HepG2 (cell line): ENCODE results near the gene SIK2. TPM values are rescaled to one million over a fixed set of nuclear protein-coding genes. Genes with fewer than 3 reads are reported as not detected.

Source experiments
- ATAC-seq: fragments of 200-7000 bp; cut with Tn5 transposase; 3 replicates; pipeline ENCODE4 v1.9.1; 2020; ENCODE audit warnings: mild to moderate bottlenecking, moderate library complexity
- BruUV-seq: library from RNA; stranded (reverse); fragments of 400-500 nt; replicated peaks from 2 replicates; lab custom pipeline; 2021; lab: Mats Ljungman, UMichigan
- CTCF ChIA-PET: fragments of 300-600 bp; formaldehyde crosslinking; extraction: SDS; loops from one replicate; lab custom pipeline; 2021; ENCODE audit warnings: low total read pairs, inconsistent platforms, low intra/inter-chr PET ratio; lab: Yijun Ruan, JAX
- POLR2A ChIA-PET: fragments of 350-600 bp; sonication (Branson Sonifier 250); formaldehyde crosslinking; loops from one replicate; lab custom pipeline; 2020; ENCODE audit warnings: antibody characterized with exemption, inconsistent platforms; lab: Yijun Ruan, JAX
- DNase-seq: peaks from one replicate; pipeline ENCODE4 v3.0.0-alpha.2; 2015; ENCODE audit warnings: low spot score
- FAIRE-seq: peaks from 3 replicates; lab custom pipeline; 2011; peaks lifted over from hg19 to GRCh38; lab: Jason Lieb, UNC
- H2AFZ ChIP-seq: one replicate; pipeline ENCODE4 v1.6.1; 2011; ENCODE audit warnings: low read length, inconsistent platforms
- H3K27ac ChIP-seq: fragments of 300-600 bp; 3 replicates; pipeline ENCODE4 v1.8.0; 2011; ENCODE audit warnings: mixed run types, mild to moderate bottlenecking, mixed read lengths, low read length, inconsistent platforms; ENCODE audit not compliant: insufficient read depth; ENCODE audit errors: extremely low read length
- H3K27me3 ChIP-seq, 2 experiments: fragments of 200-600 bp in 1 of 2; 2 replicates in 1 of 2; 3 replicates in 1 of 2; pipeline versions ENCODE4 v1.6.0 to v1.8.0; 2011; ENCODE audit warnings: low read length in 2 of 2, mild to moderate bottlenecking in 2 of 2, moderate library complexity in 2 of 2, inconsistent platforms in 1 of 2; ENCODE audit not compliant: insufficient read depth in 2 of 2, control insufficient read depth in 1 of 2
- H3K36me3 ChIP-seq, 2 experiments: fragments of 200-600 bp in 1 of 2; replicated peaks in 1 of 2; 2 replicates in 1 of 2; 3 replicates in 1 of 2; pipeline versions ENCODE4 v1.5.1 to v1.8.0; 2011; ENCODE audit warnings: low read length in 2 of 2, inconsistent platforms in 1 of 2; ENCODE audit not compliant: insufficient read depth in 2 of 2, control insufficient read depth in 1 of 2
- H3K4me1 ChIP-seq: 2 replicates; pipeline ENCODE4 v1.5.1; 2012; ENCODE audit warnings: low read length, inconsistent platforms; ENCODE audit not compliant: insufficient read depth
- H3K4me2 ChIP-seq: 2 replicates; pipeline ENCODE4 v1.6.0; 2011; ENCODE audit warnings: low read depth, low read length, inconsistent platforms
- H3K4me3 ChIP-seq, 3 experiments: fragments of 200-600 bp in 1 of 3; sonication (generic), shearing (Covaris generic) in 1 of 3; replicated peaks in 1 of 3; 2 replicates each; pipeline ENCODE4 v1.5.1; 2011 to 2016; ENCODE audit warnings: low read length in 3 of 3, inconsistent platforms in 2 of 3, low read depth in 2 of 3, mild to moderate bottlenecking in 2 of 3, control low read depth in 1 of 3, mixed read lengths in 1 of 3; ENCODE audit not compliant: insufficient read depth in 1 of 3
- H3K79me2 ChIP-seq: one replicate; pipeline ENCODE4 v1.6.1; 2011; ENCODE audit warnings: low read length, inconsistent platforms; ENCODE audit not compliant: insufficient read depth
- H3K9ac ChIP-seq: 2 replicates; pipeline ENCODE4 v1.6.0; 2011; ENCODE audit warnings: mild to moderate bottlenecking, low read depth, low read length, inconsistent platforms; ENCODE audit not compliant: insufficient read depth
- H3K9me3 ChIP-seq: 2 replicates; pipeline ENCODE4 v1.5.1; 2012; ENCODE audit warnings: mild to moderate bottlenecking, low read length
- H4K20me1 ChIP-seq: 2 replicates; pipeline ENCODE4 v1.6.0; 2011; ENCODE audit warnings: inconsistent platforms, mild to moderate bottlenecking, low read length, moderate library complexity; ENCODE audit not compliant: insufficient read depth
- FOXA1 ChIP-seq, 2 experiments: fragments of 450-650 bp in 1 of 2; sonication (generic) in 1 of 2; formaldehyde crosslinking in 1 of 2; IDR thresholded peaks; 2 replicates each; pipeline versions ENCODE4 v1.4.0 to v1.6.1; 2016 to 2020; ENCODE audit warnings: missing genetic modification reagents in 1 of 2
- HOMEZ ChIP-seq: IDR thresholded peaks from 2 replicates; pipeline ENCODE4 v1.6.1; 2016; ENCODE audit warnings: low read depth
- POLR2AphosphoS2 ChIP-seq: IDR thresholded peaks from 2 replicates; pipeline ENCODE4 v1.6.1; 2011; ENCODE audit warnings: low read depth, low read length, improper control_type of control experiment
- RFX1 ChIP-seq: fragments of 450-650 bp; IDR thresholded peaks from 2 replicates; pipeline ENCODE4 v1.6.1; 2017
- SKI ChIP-seq: fragments of 450-650 bp; IDR thresholded peaks from one replicate; pipeline ENCODE4 v1.6.1; 2018; ENCODE audit warnings: mild to moderate bottlenecking; ENCODE audit not compliant: partially characterized antibody
- SP1 ChIP-seq, 2 experiments: fragments of 450-650 bp in 1 of 2; sonication (generic) in 1 of 2; formaldehyde crosslinking in 1 of 2; IDR thresholded peaks; 2 replicates each; pipeline versions ENCODE4 v1.4.0 to v1.6.1; 2016 to 2020; ENCODE audit warnings: missing genetic modification reagents in 1 of 2
- ZBTB20 ChIP-seq: sonication (generic); formaldehyde crosslinking; IDR thresholded peaks from 2 replicates; pipeline ENCODE4 v1.8.1; 2023; ENCODE audit warnings: missing genetic modification reagents, low read depth, mild to moderate bottlenecking, borderline replicate concordance
- ZNF609 ChIP-seq: sonication (generic); formaldehyde crosslinking; IDR thresholded peaks from 2 replicates; pipeline ENCODE4 v1.4.0; 2020; ENCODE audit warnings: mild to moderate bottlenecking, missing genetic modification reagents, borderline replicate concordance
- ZNF7 ChIP-seq: IDR thresholded peaks from 2 replicates; pipeline ENCODE4 v1.6.1; 2016; ENCODE audit warnings: missing biosample characterization, missing genetic modification reagents
- WGBS: methylation state at CpG from one replicate; pipeline ENCODE4 v1.1.6; 2017; ENCODE audit warnings: low lambda C conversion rate; 5-methylcytosine and 5-hydroxymethylcytosine counted together
- in situ Hi-C: cut with HindIII; loops from 2 replicates; pipeline ENCODE4 v1.10.0; 2017; ENCODE audit warnings: low pct_unique_long_range_greater_than_20kb; ENCODE audit not compliant: extremely low pct_ligation_motif_present
- intact Hi-C: fragments of 100-400 bp; cut with micrococcal nuclease; formaldehyde crosslinking; loops from one replicate; pipeline ENCODE4 v1.10.0; 2022; ENCODE audit not compliant: unreplicated experiment
- polyA plus RNA-seq, 8 experiments: library from polyadenylated mRNA; depleted of rRNA in 3 of 8; stranded (reverse) in 7 of 8; unstranded in 1 of 8; fragments of >200 nt; fragmentation: Illumina TruSeq in 4 of 8; extraction: Trizol in 4 of 8; gene quantifications; 2 replicates each; pipeline versions ENCODE4 v1.2.1 to v1.2.3, GENCODE V29; 2011 to 2016; ENCODE audit warnings: low read depth in 4 of 8, missing spikeins in 1 of 8, mixed read lengths in 1 of 8; ENCODE audit not compliant: insufficient read depth in 1 of 8
- total RNA-seq, 5 experiments: library from RNA; depleted of rRNA; stranded (reverse); fragments of >200 nt; fragmentation: Illumina TruSeq; extraction: Trizol; gene quantifications; 2 replicates each; pipeline ENCODE4 v1.2.3, GENCODE V29; 2016; ENCODE audit warnings: low read depth in 1 of 5

SIK2 gene
- total and polyA plus RNA-seq, 2 of the 13 experiments (the other 11 are each of a cell fraction or from before 2014, with no cell fraction given): 8.1 to 15.4 TPM

GRCh38 chr11:111639226-111639925 lies 37.1 kb downstream of the SIK2 start (continued):
- TF ChIP-seq ZNF609 (no peak), SP1 (IDR thresholded peaks at IDR 0.05) (no peak), SP1 (CRISPR knock-in tag; IDR thresholded peaks at IDR 0.05) (no peak), RFX1 (no peak), SKI (no peak)

- Histone ChIP-seq H3K79me2 (no peaks in the 10 kb centered on the region), H3K36me3 (peaks cover 1 to 19% of the 10 kb centered on the region in 2 experiments; a peak in 3 of 5 replicates), H3K9ac (no peak overlapping the region), H2AFZ (no peak overlapping the region), H3K4me2 (no peak overlapping the region), H3K27me3 (no peaks in the 10 kb centered on the region), H3K4me3 (no peak overlapping the region), H3K27ac (no peak overlapping the region), H3K4me1 (no peaks in the 10 kb centered on the region), H4K20me1 (0 out of 2 replicates have a peak, but pooled peaks cover 3% of the 10 kb centered on the region), H3K9me3 (no peaks in the 10 kb centered on the region)
- in situ Hi-C loops (no loop called here), intact Hi-C loops (no loop called here)
- ATAC-seq (no peak), DNase-seq (no peak), FAIRE-seq (no peak)
- ChIA-PET CTCF (no interaction called here), POLR2A (interaction anchor here (0.5 to 0.6 kb wide), 2 partner anchors 13 to 69 kb away, joined by 3 read pairs; no protein-coding TSS in a partner anchor)
- 94% methylated on average over 2 of the region's 2 CpGs for WGBS
- no TSS peak for BruUV-seq
- TF ChIP-seq FOXA1 (IDR thresholded peaks at IDR 0.05) (peak; percentile 92), FOXA1 (CRISPR knock-in tag; IDR thresholded peaks at IDR 0.05) (no peak), ZNF7 (CRISPR knock-in tag) (no peak), HOMEZ (no peak), POLR2AphosphoS2 (no peak), ZBTB20 (CRISPR knock-in tag) (no peak)
Observed at GRCh38 chr11:111641339-111642015, 39.2 kb downstream of the SIK2 start.
